Upper lobe of left lung (tissue), 6 donors: ENCODE results near the gene CXCL12. TPM values are rescaled to one million over a fixed set of nuclear protein-coding genes. Genes with fewer than 3 reads are reported as not detected.

ENCODE experiments used
- ATAC-seq, 2 donors: fragments of 200-7000 bp; cut with Tn5 transposase; one replicate each; pipeline ENCODE4 v1.9.1; 2022; ENCODE audit warnings: mild to moderate bottlenecking in 2 of 2, moderate library complexity in 2 of 2; ENCODE audit not compliant: low FRiP score in 2 of 2
- DNase-seq, 2 donors: peaks; one replicate each; pipeline ENCODE4 v3.0.0-alpha.2; 2019 to 2020
- H3K27ac ChIP-seq, 4 donors: fragments of 200-600 bp; sonication (generic); one replicate each; pipeline ENCODE4 v1.5.1; 2016 to 2019
- H3K27me3 ChIP-seq, 4 donors: fragments of 200-600 bp; sonication (generic); one replicate each; pipeline ENCODE4 v1.5.1; 2017 to 2019
- H3K36me3 ChIP-seq, 4 donors: fragments of 200-600 bp; sonication (generic); one replicate each; pipeline ENCODE4 v1.5.1; 2016 to 2019
- H3K4me1 ChIP-seq, 4 donors: fragments of 200-600 bp; sonication (generic); one replicate each; pipeline ENCODE4 v1.5.1; 2018 to 2019
- H3K4me3 ChIP-seq, 4 donors: fragments of 200-600 bp; sonication (generic); one replicate each; pipeline ENCODE4 v1.5.1; 2017 to 2019; ENCODE audit warnings: mild to moderate bottlenecking in 2 of 4, moderate library complexity in 1 of 4
- H3K9me3 ChIP-seq, 4 donors: fragments of 200-600 bp; sonication (generic); one replicate each; pipeline ENCODE4 v1.5.1; 2018 to 2019
- CTCF ChIP-seq, 6 experiments: fragments of 450-650 bp in 4 of 6; fragments of 200-600 bp in 2 of 6; sonication (generic) in 2 of 6; IDR thresholded peaks; one replicate each; pipeline ENCODE4 v1.5.1; 2016 to 2019; ENCODE audit warnings: antibody characterized with exemption in 6 of 6
- EP300 ChIP-seq, 4 donors: sonication (generic); formaldehyde crosslinking; IDR thresholded peaks; one replicate each; pipeline ENCODE4 v1.5.1; 2017; ENCODE audit warnings: antibody characterized with exemption in 4 of 4, control low read depth in 2 of 4
- POLR2A ChIP-seq, 4 donors: fragments of 450-650 bp; IDR thresholded peaks; one replicate each; pipeline ENCODE4 v1.5.1; 2016 to 2017; ENCODE audit warnings: antibody characterized with exemption in 4 of 4, mild to moderate bottlenecking in 2 of 4
- POLR2AphosphoS5 ChIP-seq, 2 donors: sonication (generic); formaldehyde crosslinking; IDR thresholded peaks; one replicate each; pipeline ENCODE4 v1.5.1; 2017; ENCODE audit warnings: antibody characterized with exemption in 2 of 2
- WGBS, 2 donors: methylation state at CpG; one replicate each; pipeline ENCODE4 v1.1.5; 2017 to 2018; 5-methylcytosine and 5-hydroxymethylcytosine counted together
- total RNA-seq, 6 donors: library from RNA; depleted of rRNA in 4 of 6; stranded (reverse); fragments of >200 nt in 4 of 6; gene quantifications; one replicate each; pipeline versions ENCODE4 v1.1.0 to v1.2.1, GENCODE V29; 2016 to 2021
- donor health status: DM: no; HTN: no; CAD: no; lungs with moderate emphysema.
- donor health status: DM: no; HTN: yes; CAD: no; lungs with severe emphysema.

The CXCL12 gene
- total RNA-seq, 6 donors from 2014 or later = 3.5 to 61.6 (median 14.6) TPM

GRCh38 chr10:44333511-44333910, 51.4 kb downstream of the CXCL12 start:
- Histone ChIP-seq H3K27ac (no peak overlapping the region), H3K27me3 (no peaks in the 10 kb centered on the region), H3K36me3 (no peaks in the 10 kb centered on the region), H3K4me3 (no peak overlapping the region), H3K9me3 (no peaks in the 10 kb centered on the region), H3K4me1 (no peaks in the 10 kb centered on the region)
- 91 to 95% methylated on average over 10 of the region's 10 CpGs for WGBS, 2 donors
- TF ChIP-seq CTCF (IDR thresholded peaks at IDR 0.05) = no peak
- no peak for TF ChIP-seq EP300 (IDR thresholded peaks at IDR 0.05)
- no peak for TF ChIP-seq POLR2A (IDR thresholded peaks at IDR 0.05)
- no peak for TF ChIP-seq POLR2AphosphoS5 (IDR thresholded peaks at IDR 0.05)
- ATAC-seq (no peak), DNase-seq (no peak)

- no peak overlapping the region for H3K27ac ChIP-seq
- no peaks in the 10 kb centered on the region for H3K36me3 ChIP-seq
- WGBS, 2 donors = 65 to 74% methylated on average over 7 of the region's 7 CpGs
- no peak for TF ChIP-seq EP300 (IDR thresholded peaks at IDR 0.05)
- TF ChIP-seq POLR2A (IDR thresholded peaks at IDR 0.05) = no peak
- no peak for TF ChIP-seq POLR2AphosphoS5 (IDR thresholded peaks at IDR 0.05)
- TF ChIP-seq CTCF (IDR thresholded peaks at IDR 0.05) = no peak
- no peaks in the 10 kb centered on the region for H3K4me1 ChIP-seq
- no peak overlapping the region for H3K4me3 ChIP-seq
- no peaks in the 10 kb centered on the region for H3K27me3 ChIP-seq
- ATAC-seq (no peak), DNase-seq (no peak)
- no peaks in the 10 kb centered on the region for H3K9me3 ChIP-seq
Observed at GRCh38 chr10:44332465-44332864, 52.4 kb downstream of the CXCL12 start.

- no peak overlapping the region for H3K4me3 ChIP-seq
- ATAC-seq (no peak), DNase-seq (no peak)
- H3K9me3 ChIP-seq = no peaks in the 10 kb centered on the region
- TF ChIP-seq POLR2A (IDR thresholded peaks at IDR 0.05) (no peak), CTCF (IDR thresholded peaks at IDR 0.05) (no peak), POLR2AphosphoS5 (IDR thresholded peaks at IDR 0.05) (no peak), EP300 (IDR thresholded peaks at IDR 0.05) (no peak)
- H3K27ac ChIP-seq = no peak overlapping the region
- H3K4me1 ChIP-seq = no peaks in the 10 kb centered on the region
- H3K36me3 ChIP-seq = no peaks in the 10 kb centered on the region
- no peaks in the 10 kb centered on the region for H3K27me3 ChIP-seq
Observed at GRCh38 chr10:44330431-44330830, 54.5 kb downstream of the CXCL12 start.

- DNase-seq (no peak), ATAC-seq (no peak)
- no peaks in the 10 kb centered on the region for H3K9me3 ChIP-seq
- no peaks in the 10 kb centered on the region for H3K4me1 ChIP-seq
- no peaks in the 10 kb centered on the region for H3K36me3 ChIP-seq
- WGBS, 2 donors = 97 to 98% methylated on average over 2 of the region's 2 CpGs
- no peak overlapping the region for H3K27ac ChIP-seq
- H3K4me3 ChIP-seq = no peak overlapping the region
- no peaks in the 10 kb centered on the region for H3K27me3 ChIP-seq
- no peak for TF ChIP-seq POLR2A (IDR thresholded peaks at IDR 0.05)
Observed at GRCh38 chr10:44327461-44327860, 57.4 kb downstream of the CXCL12 start.
